Left renal cortex interstitium (tissue), 4 donors: ENCODE measurements around the gene EPB41L4B. TPM values are rescaled to one million over a fixed set of nuclear protein-coding genes. Genes with fewer than 3 reads are reported as not detected.

Experiments used
- DNase-seq, 4 donors: peaks; one replicate each; pipeline ENCODE4 v3.0.0-alpha.2; 2013; ENCODE audit warnings: low read depth in 4 of 4, low spot score in 2 of 4, missing footprints in 1 of 4
- polyA plus RNA-seq, 4 donors: library from polyadenylated mRNA; unstranded; fragments of 120-200 nt; gene quantifications; one replicate each; pipeline ENCODE4 v1.2.1, GENCODE V29; 2013; ENCODE audit not compliant: insufficient read length in 4 of 4

Gene EPB41L4B
- polyA plus RNA-seq, 4 donors: 11.8 to 20.0 (median 14.9) TPM

- DNase-seq: no peak
Observed at GRCh38 chr9:109213285-109214121, 107.4 kb downstream of the EPB41L4B start.

- no peak for DNase-seq
Observed at GRCh38 chr9:109212768-109213167, 108.1 kb downstream of the EPB41L4B start.

- DNase-seq: no peak
Observed at GRCh38 chr9:109206670-109207069, 114.2 kb downstream of the EPB41L4B start.

- DNase-seq: no peak
Observed at GRCh38 chr9:109205526-109205925, 115.3 kb downstream of the EPB41L4B start.

- DNase-seq: no peak
Observed at GRCh38 chr9:109203761-109204360, 117.0 kb downstream of the EPB41L4B start.

- DNase-seq: no peak
Observed at GRCh38 chr9:109199676-109200075, 121.2 kb downstream of the EPB41L4B start.

- DNase-seq: no peak
Observed at GRCh38 chr9:109198736-109199382, 122.0 kb downstream of the EPB41L4B start.

- no peak for DNase-seq
Observed at GRCh38 chr9:109193974-109194556, 126.8 kb downstream of the EPB41L4B start.

GRCh38 chr9:109192732-109193361, 128.0 kb downstream of the EPB41L4B start:
- peak in 1 of 4 donors; percentile 24 for DNase-seq

GRCh38 chr9:109191746-109192145, 129.1 kb downstream of the EPB41L4B start:
- DNase-seq: no peak

- DNase-seq: no peak
Observed at GRCh38 chr9:109190151-109190550, 130.7 kb downstream of the EPB41L4B start.

GRCh38 chr9:109186857-109187520, 133.9 kb downstream of the EPB41L4B start:
- no peak for DNase-seq

GRCh38 chr9:109182940-109183798, 137.7 kb downstream of the EPB41L4B start:
- DNase-seq: no peak

- DNase-seq: no peak
Observed at GRCh38 chr9:109182550-109182939, 138.3 kb downstream of the EPB41L4B start.

- no peak for DNase-seq
Observed at GRCh38 chr9:109181284-109181683, 139.6 kb downstream of the EPB41L4B start.

- no peak for DNase-seq
Observed at GRCh38 chr9:109179801-109180523, 140.9 kb downstream of the EPB41L4B start.

GRCh38 chr9:109176963-109177362, 143.9 kb downstream of the EPB41L4B start:
- no peak for DNase-seq

GRCh38 chr9:109176386-109176785, 144.5 kb downstream of the EPB41L4B start:
- no peak for DNase-seq

GRCh38 chr9:109172935-109173334, 147.9 kb downstream of the EPB41L4B start:
- DNase-seq: no peak
